ENCODE measurements around the gene UBR1. TPM values are rescaled to one million over a fixed set of nuclear protein-coding genes. Genes with fewer than 3 reads are reported as not detected.

The UBR1 gene
- polyA plus RNA-seq, 4 donors, result 4.3 to 17.7 (median 6.4) TPM

Other genes starting within 250 kb of the UBR1 start
- gene TTBK2, start 185.3 kb downstream of the UBR1 start, polyA plus RNA-seq, result 1 to 10 TPM in 2 of 4 donors, under 1 TPM in 2; 0.45 to 5.3 (median 1.4) TPM
- gene TMEM62, start 27.5 kb upstream of the UBR1 start, polyA plus RNA-seq, result 10 to 100 TPM; 21.3 to 36.6 (median 30.3) TPM
- gene CCNDBP1, start 79.4 kb upstream of the UBR1 start, polyA plus RNA-seq, result 10 to 100 TPM; 43.3 to 98.0 (median 75.3) TPM
- gene EPB42, start 115.0 kb upstream of the UBR1 start, polyA plus RNA-seq, result under 1 TPM in 1 of 4 donors, not detected in 3; 0.34 TPM
- gene TGM5, start 160.9 kb upstream of the UBR1 start, polyA plus RNA-seq, result under 1 TPM in 2 of 4 donors, not detected in 2; 0.01 to 0.03 TPM
- gene TGM7, start 196.2 kb upstream of the UBR1 start, polyA plus RNA-seq, result not detected
- gene LCMT2, start 224.5 kb upstream of the UBR1 start, polyA plus RNA-seq, result 1 to 10 TPM; 3.2 to 8.1 (median 4.5) TPM

All from small intestine (tissue), 4 donors.